Muscle layer of colon (tissue), 2 donors: ENCODE results near the gene RUNX1.

Experiments used
- H3K27ac ChIP-seq: one replicate; pipeline ENCODE4 v1.7.0; 2013; ENCODE audit warnings: low read depth, mild to moderate bottlenecking, low read length, moderate library complexity
- H3K27me3 ChIP-seq, 2 donors: one replicate each; pipeline ENCODE4 v1.7.0; 2013; ENCODE audit warnings: low read length in 2 of 2, mild to moderate bottlenecking in 2 of 2; ENCODE audit not compliant: insufficient read depth in 2 of 2, control insufficient read depth in 1 of 2
- H3K36me3 ChIP-seq: one replicate; pipeline ENCODE4 v1.7.0; 2013; ENCODE audit warnings: mild to moderate bottlenecking, low read length; ENCODE audit not compliant: insufficient read depth
- H3K4me1 ChIP-seq: one replicate; pipeline ENCODE4 v1.7.0; 2013; ENCODE audit warnings: mild to moderate bottlenecking, low read length; ENCODE audit not compliant: insufficient read depth
- H3K4me3 ChIP-seq, 2 donors: one replicate each; pipeline ENCODE4 v1.7.0; 2013; ENCODE audit warnings: low read length in 2 of 2, low read depth in 1 of 2, mild to moderate bottlenecking in 1 of 2, moderate library complexity in 1 of 2
- H3K9ac ChIP-seq: one replicate; pipeline ENCODE4 v1.7.0; 2013; ENCODE audit warnings: low read length
- H3K9me3 ChIP-seq: one replicate; pipeline ENCODE4 v1.7.0; 2013; ENCODE audit warnings: mild to moderate bottlenecking, low read length
- donor health status: abdominal sarcoma.
- donor health status: Adenocarcinoma of cecum.

Gene RUNX1

GRCh38 chr21:35023396-35024070 is 25.6 kb downstream of the RUNX1 start:
- peaks cover 20% of the 10 kb centered on the region for H3K4me1 ChIP-seq

GRCh38 chr21:35021546-35021945 is 27.6 kb downstream of the RUNX1 start:
- H3K4me1 ChIP-seq, result peaks cover 20% of the 10 kb centered on the region
- H3K36me3 ChIP-seq, result no peaks in the 10 kb centered on the region
- no peak overlapping the region for H3K9ac ChIP-seq
- H3K4me3 ChIP-seq, result no peak overlapping the region
- no peaks in the 10 kb centered on the region for H3K9me3 ChIP-seq
- H3K27ac ChIP-seq, result no peak overlapping the region
- no peaks in the 10 kb centered on the region for H3K27me3 ChIP-seq

More at GRCh38 chr21:35023396-35024070, 25.6 kb downstream of the RUNX1 start:
- no peaks in the 10 kb centered on the region for H3K9me3 ChIP-seq
- no peaks in the 10 kb centered on the region for H3K27me3 ChIP-seq
- H3K4me3 ChIP-seq, result no peak overlapping the region
- H3K36me3 ChIP-seq, result no peaks in the 10 kb centered on the region
- no peak overlapping the region for H3K9ac ChIP-seq
- H3K27ac ChIP-seq, result no peak overlapping the region

GRCh38 chr21:35020902-35021301 is 28.2 kb downstream of the RUNX1 start:
- H3K27ac ChIP-seq, result no peak overlapping the region
- no peaks in the 10 kb centered on the region for H3K36me3 ChIP-seq
- no peaks in the 10 kb centered on the region for H3K9me3 ChIP-seq
- H3K4me3 ChIP-seq, result no peak overlapping the region
- H3K4me1 ChIP-seq, result peaks cover 20% of the 10 kb centered on the region
- H3K27me3 ChIP-seq, result no peaks in the 10 kb centered on the region
- H3K9ac ChIP-seq, result no peak overlapping the region

GRCh38 chr21:35020436-35020835 is 28.7 kb downstream of the RUNX1 start:
- H3K9me3 ChIP-seq, result no peaks in the 10 kb centered on the region
- no peak overlapping the region for H3K4me3 ChIP-seq
- H3K27ac ChIP-seq, result no peak overlapping the region
- no peak overlapping the region for H3K9ac ChIP-seq
- H3K4me1 ChIP-seq, result peaks cover 20% of the 10 kb centered on the region
- H3K27me3 ChIP-seq, result no peaks in the 10 kb centered on the region
- H3K36me3 ChIP-seq, result no peaks in the 10 kb centered on the region

GRCh38 chr21:35019631-35020032 is 29.5 kb downstream of the RUNX1 start:
- Histone ChIP-seq H3K27ac (no peak overlapping the region), H3K4me3 (no peak overlapping the region), H3K9ac (no peak overlapping the region), H3K4me1 (peaks cover 20% of the 10 kb centered on the region), H3K36me3 (no peaks in the 10 kb centered on the region), H3K27me3 (no peaks in the 10 kb centered on the region), H3K9me3 (no peaks in the 10 kb centered on the region)

GRCh38 chr21:35017256-35017655 is 31.8 kb downstream of the RUNX1 start:
- H3K27me3 ChIP-seq, result no peaks in the 10 kb centered on the region
- H3K4me1 ChIP-seq, result peaks cover 19% of the 10 kb centered on the region

GRCh38 chr21:35016517-35017188 is 32.4 kb downstream of the RUNX1 start:
- Histone ChIP-seq H3K36me3 (no peaks in the 10 kb centered on the region), H3K4me1 (peaks cover 15% of the 10 kb centered on the region), H3K4me3 (no peak overlapping the region), H3K27me3 (no peaks in the 10 kb centered on the region), H3K9ac (no peak overlapping the region), H3K9me3 (no peaks in the 10 kb centered on the region), H3K27ac (no peak overlapping the region)

More at GRCh38 chr21:35017256-35017655, 31.8 kb downstream of the RUNX1 start:
- Histone ChIP-seq H3K9ac (no peak overlapping the region), H3K36me3 (no peaks in the 10 kb centered on the region), H3K4me3 (no peak overlapping the region), H3K27ac (no peak overlapping the region), H3K9me3 (no peaks in the 10 kb centered on the region)

GRCh38 chr21:35016071-35016470 is 33.0 kb downstream of the RUNX1 start:
- peaks cover 9% of the 10 kb centered on the region for H3K4me1 ChIP-seq
- no peak overlapping the region for H3K27ac ChIP-seq
- no peaks in the 10 kb centered on the region for H3K9me3 ChIP-seq
- H3K27me3 ChIP-seq, result no peaks in the 10 kb centered on the region
- no peak overlapping the region for H3K9ac ChIP-seq
- no peak overlapping the region for H3K4me3 ChIP-seq
- H3K36me3 ChIP-seq, result no peaks in the 10 kb centered on the region

- Histone ChIP-seq H3K4me3 (no peak overlapping the region), H3K9me3 (no peaks in the 10 kb centered on the region), H3K36me3 (no peaks in the 10 kb centered on the region), H3K27me3 (no peaks in the 10 kb centered on the region), H3K4me1 (peaks cover 4% of the 10 kb centered on the region), H3K27ac (no peak overlapping the region), H3K9ac (no peak overlapping the region)
These were observed 33.6 kb downstream of the RUNX1 start for GRCh38 chr21:35015435-35016024.

GRCh38 chr21:35014302-35015041 is 34.6 kb downstream of the RUNX1 start:
- no peak overlapping the region for H3K9ac ChIP-seq
- no peaks in the 10 kb centered on the region for H3K4me1 ChIP-seq
- H3K36me3 ChIP-seq, result no peaks in the 10 kb centered on the region
- no peaks in the 10 kb centered on the region for H3K27me3 ChIP-seq
- H3K27ac ChIP-seq, result no peak overlapping the region
- H3K9me3 ChIP-seq, result no peaks in the 10 kb centered on the region
- no peak overlapping the region for H3K4me3 ChIP-seq

- no peaks in the 10 kb centered on the region for H3K36me3 ChIP-seq
- H3K27me3 ChIP-seq, result no peaks in the 10 kb centered on the region
These were observed 37.4 kb downstream of the RUNX1 start for GRCh38 chr21:35011681-35012080.

More at GRCh38 chr21:35011681-35012080, 37.4 kb downstream of the RUNX1 start:
- Histone ChIP-seq H3K27ac (no peak overlapping the region), H3K9me3 (no peaks in the 10 kb centered on the region), H3K4me1 (no peaks in the 10 kb centered on the region), H3K9ac (no peak overlapping the region), H3K4me3 (no peak overlapping the region)
